Activated T-helper 1 cell treated with Interleukin-2 at 50 U/mL for 16 hours (primary cell): Measurements from ENCODE around the gene BPIFA3.
"Not testable (repeated sequence)": the region's sequence is repeated elsewhere in the genome, so short reads cannot be mapped to it uniquely, and the experiment has no call there.

Experiments
- DNase-seq: peaks from one replicate; pipeline ENCODE4 v3.0.0-alpha.2; 2020; ENCODE audit warnings: low read depth

Gene BPIFA3

DNA sequence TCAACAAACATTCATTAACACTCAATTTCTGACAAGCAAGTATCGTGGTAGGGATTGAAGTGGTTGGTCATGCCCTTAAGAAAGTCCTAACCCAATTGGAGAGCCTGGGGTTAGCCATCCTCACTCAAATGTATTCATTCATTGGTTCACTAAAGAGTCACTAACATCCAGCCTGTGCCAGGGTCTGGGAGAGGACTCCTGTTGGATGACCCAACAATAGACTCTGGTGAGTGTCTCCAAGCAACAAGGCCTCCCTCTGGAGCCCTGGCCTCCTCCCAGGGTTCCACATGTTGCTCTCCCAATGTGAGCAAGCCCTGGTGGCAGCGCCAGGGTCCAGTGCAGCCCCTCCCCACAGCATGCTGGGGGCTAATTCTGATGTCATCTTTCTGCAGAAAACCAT, at the start of gene BPIFA3:
Gene BPIFA3, plus strand, starts transcription at position 301 of the 400 bp plus-strand sequence. CDS start 185 bp downstream, outside the sequence.
- DNase-seq, result no peak

DNA sequence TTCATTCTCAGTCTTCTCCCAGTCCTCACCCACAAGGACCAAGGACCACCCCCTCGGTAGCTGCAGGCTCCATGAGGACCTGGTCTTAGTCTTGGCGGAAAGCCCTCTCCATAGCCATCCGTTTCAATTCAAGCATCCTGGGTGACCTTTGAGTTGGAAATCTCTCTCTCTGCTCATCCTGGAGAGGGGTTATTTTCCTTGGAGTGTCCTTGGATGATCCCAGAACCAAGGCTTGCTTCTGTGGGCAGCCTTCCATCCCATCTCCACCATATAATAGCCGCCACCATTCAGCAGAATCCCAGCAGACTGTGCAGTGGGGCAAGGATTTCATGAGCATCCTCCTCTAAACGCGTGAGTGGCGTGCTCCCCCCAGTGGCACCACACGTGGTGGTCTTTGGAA, 49.3 kb upstream of the BPIFA3 start, which contains the start of gene BPIFA2:
Gene BPIFA2, plus strand, starts transcription at position 301 of the 400 bp plus-strand sequence. CDS start 987 bp downstream, outside the sequence.
- DNase-seq, result no peak

DNA sequence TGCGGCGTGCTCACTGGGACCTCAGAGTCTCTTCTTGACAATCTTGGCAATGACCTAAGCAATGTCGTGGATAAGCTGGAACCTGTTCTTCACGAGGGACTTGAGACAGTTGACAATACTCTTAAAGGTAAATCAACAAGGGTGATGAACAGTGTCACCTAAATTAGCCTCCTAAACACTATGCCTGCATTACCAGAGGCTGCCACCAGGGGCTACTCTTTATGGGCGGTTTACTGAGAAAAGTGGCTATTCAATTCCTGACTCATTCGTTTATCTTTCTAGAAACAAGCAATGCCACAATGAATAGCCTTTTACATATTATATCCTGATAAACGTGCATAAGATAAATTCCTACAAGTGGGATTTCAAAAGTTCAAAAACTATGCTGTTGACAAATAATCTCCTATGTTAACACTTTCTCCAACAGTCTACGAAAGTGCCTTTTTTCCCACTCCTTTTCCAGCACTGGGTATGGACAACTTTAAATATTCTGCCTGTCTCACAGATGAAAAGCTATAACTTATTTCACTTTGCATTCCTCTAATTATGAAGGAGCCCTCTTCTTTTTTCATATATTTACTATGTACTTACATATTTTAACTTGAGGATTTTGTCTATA, 47.9 kb upstream of the BPIFA3 start:
- no peak for DNase-seq

DNA sequence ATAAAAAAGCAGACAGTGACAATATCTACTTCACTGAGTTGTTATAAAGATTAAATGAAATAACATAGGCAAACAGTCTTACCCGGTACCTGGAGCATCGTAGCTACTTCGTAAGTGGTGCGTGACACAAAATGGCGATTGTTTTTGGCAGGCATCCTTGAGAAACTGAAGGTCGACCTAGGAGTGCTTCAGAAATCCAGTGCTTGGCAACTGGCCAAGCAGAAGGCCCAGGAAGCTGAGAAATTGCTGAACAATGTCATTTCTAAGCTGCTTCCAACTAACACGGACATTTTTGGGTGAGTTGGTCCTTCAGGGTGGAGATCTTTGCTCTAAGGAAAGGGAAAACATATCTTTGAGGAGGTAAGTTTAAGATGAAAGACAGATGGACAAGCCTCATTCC, 44.4 kb upstream of the BPIFA3 start:
- DNase-seq, result no peak

DNA sequence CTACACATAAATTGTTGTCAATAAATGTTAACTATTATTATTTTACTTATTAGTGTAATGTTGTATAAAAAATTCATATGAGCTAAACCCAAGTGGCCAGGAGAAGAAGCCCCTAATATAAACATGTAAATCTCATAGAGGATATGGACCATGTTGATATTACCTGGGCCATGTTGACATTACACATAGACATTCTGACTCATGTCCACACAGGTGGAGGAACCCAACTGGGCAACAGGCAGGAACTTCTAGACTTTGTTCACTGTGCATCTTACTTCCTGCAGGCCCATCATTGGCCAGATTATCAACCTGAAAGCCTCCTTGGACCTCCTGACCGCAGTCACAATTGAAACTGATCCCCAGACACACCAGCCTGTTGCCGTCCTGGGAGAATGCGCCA, 42.0 kb upstream of the BPIFA3 start:
- DNase-seq, result no peak

DNA sequence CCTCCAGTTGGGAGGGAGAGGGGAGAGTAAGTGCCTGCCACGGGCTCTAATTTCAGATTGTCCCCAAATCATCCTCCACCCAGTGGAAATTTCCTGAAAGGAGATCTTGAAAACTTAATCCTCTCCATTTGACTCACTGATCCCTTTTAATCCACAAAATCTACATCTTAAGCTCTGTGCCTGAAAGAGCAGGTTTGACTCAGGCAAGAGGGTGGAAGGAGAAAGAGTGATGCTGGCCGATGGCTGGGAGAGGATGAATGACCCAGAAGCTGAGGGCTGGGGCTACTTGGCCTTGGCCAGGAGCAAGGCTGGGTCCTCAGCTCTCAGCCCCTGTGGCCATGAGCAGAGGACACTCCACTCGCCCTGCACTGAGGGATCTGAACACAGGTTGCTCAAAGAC, 41.1 kb upstream of the BPIFA3 start:
- no peak for DNase-seq

DNA sequence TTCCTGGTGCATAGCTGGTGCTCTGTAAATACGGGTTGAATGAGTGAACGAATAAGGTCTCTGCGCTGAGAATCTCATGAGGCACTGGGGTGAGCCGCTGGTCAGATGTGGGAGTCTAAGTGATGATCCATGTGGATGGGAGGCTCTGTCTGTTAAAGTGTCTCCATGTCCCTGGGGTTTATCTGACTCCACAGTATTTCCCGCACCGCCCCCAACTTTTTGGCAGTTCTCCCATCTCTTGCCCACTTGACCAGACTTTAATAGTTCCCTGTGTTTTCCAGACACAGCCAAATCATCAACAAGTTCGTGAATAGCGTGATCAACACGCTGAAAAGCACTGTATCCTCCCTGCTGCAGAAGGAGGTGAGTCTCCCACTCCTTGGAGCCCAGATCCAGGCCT, 39.3 kb upstream of the BPIFA3 start:
- no peak for DNase-seq

DNA sequence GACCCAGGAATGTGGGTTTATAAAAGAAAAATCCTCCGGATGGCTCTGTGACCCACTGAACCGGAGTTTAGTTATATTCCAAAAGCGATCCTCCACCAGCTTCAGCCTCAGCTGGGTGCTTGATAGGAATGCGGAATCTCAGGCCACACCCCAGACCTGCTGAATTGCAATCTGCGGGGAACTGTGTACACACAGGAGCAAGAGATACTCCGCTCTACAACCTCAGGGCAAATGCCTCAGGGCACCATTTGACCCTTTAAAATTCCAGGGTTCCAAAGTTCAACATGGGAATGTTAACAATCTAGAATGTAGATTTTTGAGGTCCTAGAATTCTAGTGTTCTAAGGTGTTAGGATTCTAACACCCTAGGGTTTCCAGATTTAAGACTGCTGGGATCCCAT, 38.4 kb upstream of the BPIFA3 start:
- no peak for DNase-seq

DNA sequence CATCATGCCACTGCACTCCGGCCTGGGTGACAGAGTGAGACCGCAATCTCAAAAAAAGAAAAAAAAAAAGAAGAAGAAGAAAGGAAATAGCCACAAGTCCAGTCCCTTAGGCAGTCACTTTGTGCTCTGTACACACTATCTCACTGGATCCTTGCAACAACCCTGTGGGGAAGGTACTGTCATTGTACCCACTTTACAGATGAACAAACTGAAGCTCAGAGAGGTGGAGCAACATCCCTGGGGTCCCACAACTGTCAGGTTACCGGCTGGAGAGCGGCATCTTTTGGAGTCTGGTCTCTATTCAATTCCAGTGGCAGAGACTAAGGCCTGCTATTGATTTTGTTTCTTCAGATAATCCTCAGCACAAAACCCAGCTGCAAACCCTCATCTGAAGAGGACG, 37.0 kb upstream of the BPIFA3 start:
- no peak for DNase-seq

DNA sequence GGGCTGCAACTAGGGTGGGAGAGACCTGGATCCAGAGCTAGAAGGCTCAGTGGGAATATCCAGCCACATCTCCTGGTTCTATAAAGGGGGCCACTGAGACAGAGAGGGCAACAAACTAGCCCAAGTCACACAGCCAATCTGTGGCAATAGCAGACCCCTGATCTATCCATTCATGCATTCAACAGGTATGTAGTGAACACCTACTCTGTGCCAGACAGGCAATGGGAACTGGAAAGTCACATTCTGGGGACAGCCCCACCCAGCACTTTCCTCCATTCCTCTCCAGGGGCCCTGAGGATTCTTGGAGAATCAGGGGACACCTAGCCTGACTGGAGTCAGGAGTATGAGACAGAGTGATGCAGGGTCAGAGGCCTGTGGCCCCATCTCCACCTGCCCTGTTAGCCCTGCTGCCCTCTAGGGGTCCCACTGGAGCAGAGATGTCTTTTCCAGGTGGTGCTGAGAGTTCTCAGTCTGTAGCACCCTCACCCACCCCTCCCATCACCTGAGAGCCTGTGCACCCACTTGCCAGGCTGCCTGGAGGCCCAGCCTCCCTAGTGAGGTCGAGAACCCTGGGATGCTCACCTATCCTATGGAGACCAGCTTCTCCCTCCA, 35.6 kb upstream of the BPIFA3 start:
- no peak for DNase-seq

DNA sequence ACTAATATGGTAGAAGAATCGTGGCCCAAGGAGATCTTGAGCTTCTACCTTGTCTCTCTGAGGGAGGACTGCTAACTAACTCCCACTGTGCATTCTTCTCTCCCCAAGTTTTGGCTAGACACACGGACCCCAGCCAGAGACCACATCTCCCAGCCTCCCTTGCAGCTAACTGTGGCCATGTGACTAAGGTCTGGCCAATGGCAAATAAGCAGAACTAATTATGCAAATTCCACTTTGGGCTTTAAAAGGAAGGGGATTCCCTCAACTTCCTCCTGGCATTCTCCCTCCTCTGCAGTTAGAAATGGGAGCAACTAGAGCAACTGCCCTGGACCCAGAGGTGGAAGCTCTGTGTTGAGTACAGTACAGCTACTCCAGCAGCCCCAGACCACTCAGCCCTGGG, 33.8 kb upstream of the BPIFA3 start:
- DNase-seq, result no peak

DNA sequence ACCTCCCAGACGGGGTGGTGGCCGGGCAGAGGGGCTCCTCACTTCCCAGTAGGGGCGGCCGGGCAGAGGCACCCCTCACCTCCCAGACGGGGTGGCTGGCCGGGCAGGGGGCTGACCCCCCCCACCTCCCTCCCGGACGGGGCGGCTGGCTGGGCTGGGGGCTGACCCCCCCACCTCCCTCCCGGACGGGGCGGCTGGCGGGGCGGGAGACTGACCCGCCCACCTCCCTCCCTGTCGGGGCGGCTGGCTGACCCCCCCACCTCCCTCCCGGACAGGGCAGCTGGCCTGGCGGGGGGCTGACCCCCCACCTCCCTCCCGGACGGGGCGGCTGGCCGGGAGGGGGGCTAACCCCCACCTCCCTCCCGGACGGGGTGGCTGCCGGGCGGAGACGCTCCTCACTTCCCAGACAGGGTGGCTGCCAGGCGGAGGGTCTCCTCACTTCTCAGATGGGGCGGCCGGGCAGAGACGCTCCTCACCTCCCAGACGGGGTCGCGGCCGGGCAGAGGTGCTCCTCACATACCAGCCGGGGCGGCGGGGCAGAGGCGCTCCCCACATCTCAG, 32.0 kb upstream of the BPIFA3 start:
- not testable (repeated sequence) for DNase-seq

DNA sequence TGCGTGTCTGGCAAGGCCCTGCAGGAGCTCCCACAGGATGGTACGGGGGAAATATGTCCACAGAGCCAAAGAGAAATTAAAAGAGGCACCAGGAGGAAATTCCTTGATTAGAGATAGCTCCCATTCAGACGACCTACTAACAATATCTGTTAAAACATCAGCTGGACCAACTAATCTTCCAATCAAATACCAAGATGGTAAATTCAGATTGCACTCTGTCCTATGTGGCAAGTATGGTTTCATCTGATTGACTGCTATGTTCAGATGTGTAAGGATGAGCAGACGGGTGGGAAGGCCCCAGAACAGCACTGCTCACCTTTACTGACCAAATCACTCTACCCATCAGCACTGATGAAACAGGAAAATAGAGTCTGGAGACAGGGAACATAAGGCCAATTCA, 29.7 kb upstream of the BPIFA3 start:
- no peak for DNase-seq

DNA sequence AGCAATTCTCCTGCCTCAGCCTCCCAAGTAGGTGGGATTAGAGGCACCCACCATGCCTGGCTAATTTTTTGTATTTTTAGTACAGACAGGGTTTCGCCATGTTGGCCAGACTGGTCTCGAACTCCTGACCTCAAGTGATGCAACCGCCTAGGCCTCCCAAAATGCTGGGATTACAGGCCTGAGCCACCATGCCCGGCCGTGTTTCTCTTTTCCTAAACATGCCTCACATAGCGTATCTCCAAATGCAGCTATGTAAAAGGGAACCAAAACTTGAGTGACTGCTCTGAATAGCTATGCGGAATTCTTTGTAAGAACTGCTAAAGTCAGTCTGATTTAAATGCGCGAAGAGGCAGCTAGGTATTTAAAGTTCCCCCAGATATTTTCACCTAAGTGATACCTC, 28.7 kb upstream of the BPIFA3 start:
- no peak for DNase-seq

DNA sequence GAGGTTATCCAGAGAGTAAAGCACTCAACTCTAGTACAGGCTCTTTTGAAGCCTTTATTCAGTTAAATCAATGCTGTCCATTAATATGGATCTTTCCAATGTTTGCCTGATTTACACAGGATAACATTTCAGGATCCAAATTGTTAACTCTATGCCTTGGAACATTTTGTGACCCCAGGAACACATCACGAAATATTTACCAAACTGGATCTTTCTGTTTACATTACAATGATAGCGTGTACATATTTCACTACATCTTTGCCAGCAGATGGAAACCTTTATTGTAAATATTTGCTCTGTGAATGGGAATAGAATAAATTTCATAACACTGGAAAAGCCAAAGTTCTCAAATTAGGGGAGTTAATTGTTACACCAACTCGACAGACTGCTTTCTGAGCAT, 25.7 kb upstream of the BPIFA3 start:
- no peak for DNase-seq

DNA sequence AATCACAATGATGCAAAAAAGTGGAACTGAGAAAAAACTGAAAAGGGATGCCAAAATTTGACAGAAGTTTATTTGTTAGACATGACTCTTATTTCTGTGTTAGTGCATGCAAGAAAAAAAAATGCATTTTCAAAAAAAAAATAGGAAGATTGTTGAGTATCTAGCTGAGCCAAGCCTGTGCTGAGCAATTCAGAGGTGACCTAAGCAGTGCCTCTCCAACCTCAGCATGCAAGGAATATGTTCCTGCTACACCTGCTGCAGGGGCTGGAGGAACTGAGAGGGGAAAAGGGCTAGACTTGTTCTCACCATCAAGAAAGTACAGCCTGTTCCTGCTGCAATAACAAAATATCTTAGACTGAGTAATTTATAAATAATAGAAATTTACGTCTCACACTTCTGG, 25.2 kb upstream of the BPIFA3 start:
- no peak for DNase-seq

DNA sequence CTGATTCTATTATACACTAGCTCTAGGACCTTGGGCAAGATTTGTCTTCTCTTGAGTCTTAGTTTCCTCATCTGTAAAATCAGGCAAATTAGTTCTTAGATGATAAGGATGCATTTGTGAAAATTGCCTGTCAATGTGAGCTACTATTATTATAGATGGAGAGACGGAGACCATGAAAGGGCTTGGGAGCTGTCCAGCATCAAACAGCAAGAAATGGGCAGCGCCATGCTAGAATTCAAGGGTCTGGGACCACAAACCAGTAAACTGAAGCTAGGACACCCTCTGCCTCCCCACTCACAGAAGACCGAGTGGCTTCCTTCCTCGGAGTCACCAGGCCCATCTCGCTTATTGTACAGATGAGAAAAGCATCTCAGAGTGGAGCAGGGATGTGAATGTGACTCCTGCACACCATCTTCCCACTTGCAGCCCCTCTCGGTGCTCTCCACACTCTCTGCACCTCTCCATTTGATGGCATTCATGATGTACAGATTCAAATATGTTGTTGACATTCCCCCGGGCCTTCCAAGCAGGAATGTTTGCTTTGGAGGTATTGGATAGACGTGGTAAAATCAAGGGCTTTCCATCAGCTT, 24.1 kb upstream of the BPIFA3 start:
- no peak for DNase-seq

DNA sequence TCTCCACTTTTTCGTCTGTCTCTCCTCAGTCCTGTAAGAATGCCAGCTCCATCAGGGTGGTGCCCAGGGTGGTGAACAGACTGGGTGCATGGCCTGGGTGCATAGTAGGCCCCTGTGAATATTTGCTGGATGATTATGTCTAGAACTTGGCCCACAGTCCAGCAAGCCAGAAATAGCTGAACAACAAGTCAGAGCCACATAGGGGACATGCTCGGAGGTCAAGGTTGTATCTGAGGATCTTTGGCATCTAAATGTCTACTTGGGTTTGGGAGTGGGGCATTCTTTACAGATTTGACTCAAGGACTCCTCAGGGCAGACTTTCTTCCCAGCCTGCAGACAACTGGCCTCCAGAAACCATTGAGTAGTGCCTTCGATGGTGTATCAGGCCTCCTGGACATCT, 18.1 kb upstream of the BPIFA3 start:
- no peak for DNase-seq

DNA sequence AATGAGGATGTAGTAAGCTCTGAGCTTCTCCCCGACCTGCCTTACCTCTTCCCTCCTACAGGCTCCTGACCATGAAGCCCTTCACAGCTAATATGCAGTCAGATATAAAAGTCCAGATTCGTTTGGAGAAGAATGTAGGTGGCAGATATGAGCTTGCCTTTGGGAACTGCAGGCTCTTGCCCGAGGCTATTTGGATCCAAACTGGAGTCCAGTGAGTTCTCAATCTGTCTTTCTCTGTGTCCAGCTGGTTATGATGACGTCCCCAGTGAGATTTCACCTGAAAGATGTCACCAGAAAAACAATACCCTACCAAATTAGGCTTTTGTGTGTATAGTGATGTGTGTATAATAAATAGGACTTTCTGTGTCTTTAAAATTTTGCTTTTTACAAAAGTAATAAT, 14.7 kb upstream of the BPIFA3 start:
- DNase-seq, result no peak

DNA sequence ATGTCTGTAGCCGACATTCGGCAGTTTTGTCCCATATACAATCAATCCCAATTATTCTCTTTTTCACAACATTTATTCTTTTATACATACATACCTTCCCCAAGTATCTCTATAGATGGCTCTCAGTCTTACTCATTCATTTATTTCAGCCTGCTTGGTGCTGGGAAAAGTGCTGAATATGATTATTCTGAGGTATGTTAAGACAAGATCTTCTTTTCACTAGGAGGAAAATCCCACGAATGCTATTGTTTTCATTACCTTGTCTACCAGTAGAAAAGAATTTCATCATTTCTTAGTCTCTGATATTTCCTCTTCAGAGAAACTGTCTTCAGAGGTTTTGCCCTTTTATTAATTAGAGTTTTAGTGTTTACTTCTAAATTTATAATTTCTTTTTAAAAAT, 13.7 kb upstream of the BPIFA3 start:
- DNase-seq, result no peak

DNA sequence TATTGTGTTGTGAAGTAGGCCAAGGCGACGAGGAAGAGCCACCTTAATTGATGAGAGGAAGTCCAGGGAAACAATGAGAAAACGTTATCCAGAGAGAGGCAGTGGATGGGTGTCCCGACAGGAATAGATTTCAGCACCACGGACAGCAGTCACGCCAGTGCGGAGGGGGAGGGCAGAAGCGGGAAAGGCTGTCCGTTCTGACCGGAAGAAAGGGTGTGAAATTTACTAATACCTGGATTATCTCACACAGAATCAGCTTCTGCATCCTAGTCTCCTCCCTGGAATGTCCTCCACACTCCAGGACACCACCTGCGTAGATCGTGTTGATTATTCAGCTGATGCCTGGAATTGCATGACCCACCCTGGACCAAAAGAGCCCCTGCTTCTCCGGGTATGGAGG, 7.4 kb upstream of the BPIFA3 start:
- peak; percentile 7 for DNase-seq

DNA sequence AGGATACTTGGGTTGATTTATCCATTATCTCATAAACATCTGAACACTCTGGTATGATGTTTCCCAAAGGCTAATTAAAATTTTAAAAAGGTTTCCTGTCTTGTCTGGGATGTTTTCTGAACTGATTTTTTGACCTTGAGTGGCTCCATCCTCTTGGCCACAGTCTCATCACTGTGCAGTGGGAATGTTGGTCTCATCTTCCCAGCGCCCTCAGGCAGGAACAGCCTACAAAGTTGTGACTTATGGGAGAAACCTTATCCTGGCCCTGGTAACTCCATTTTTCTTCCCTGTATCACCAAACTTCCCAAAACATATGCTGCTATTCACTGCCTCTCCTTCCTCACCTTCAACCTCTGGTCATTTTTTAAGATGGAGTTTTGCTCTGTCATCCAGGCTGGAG, 6.8 kb upstream of the BPIFA3 start:
- DNase-seq, result no peak

DNA sequence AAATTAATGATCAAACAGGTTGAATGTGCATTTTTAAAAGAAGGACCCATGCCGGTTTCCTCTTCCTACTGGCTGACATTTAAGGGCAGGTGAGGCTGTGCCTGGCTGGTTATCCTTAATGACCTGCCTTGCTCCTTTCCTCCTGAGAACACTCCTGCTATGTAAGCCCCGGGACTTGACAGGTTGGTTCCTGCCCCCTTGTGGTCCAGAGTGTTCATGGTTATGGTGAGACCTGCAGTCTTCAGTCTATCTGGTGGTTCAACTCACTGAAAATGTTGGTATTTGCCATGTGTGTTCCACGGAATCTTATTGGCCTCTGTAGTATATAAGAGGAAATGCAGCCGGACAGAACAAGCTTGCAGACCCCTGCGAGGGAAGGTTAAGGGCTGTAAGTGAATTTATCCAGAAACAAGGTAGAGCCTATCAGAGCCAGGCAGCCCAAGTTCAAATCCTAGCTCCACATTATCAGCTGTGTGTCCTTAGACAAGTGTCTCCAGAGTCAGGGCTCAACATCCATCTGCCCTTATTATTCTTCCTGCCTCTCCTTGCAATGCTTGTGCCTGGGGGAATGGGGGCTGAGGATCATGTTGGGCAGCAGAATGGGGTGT, 5.2 kb upstream of the BPIFA3 start:
- no peak for DNase-seq
